Ureter (tissue), 1 donor: Measurements from ENCODE around the gene UBE2R2. TPM values are rescaled to one million over a fixed set of nuclear protein-coding genes. Genes with fewer than 3 reads are reported as not detected.
"Not testable (repeated sequence)": the region's sequence is repeated elsewhere in the genome, so short reads cannot be mapped to it uniquely, and the experiment has no call there.

Experiments
- DNase-seq: peaks from one replicate; pipeline ENCODE4 v3.0.0-alpha.2; 2020; ENCODE audit warnings: low spot score
- total RNA-seq: library from RNA; stranded (reverse); gene quantifications from one replicate; pipeline ENCODE4 v1.2.4, GENCODE V29; 2023
- donor health status: DM: yes; HTN: yes; CAD: no.

UBE2R2 gene
- total RNA-seq, 1 donor from 2014 or later, result 35.6 TPM

DNA sequence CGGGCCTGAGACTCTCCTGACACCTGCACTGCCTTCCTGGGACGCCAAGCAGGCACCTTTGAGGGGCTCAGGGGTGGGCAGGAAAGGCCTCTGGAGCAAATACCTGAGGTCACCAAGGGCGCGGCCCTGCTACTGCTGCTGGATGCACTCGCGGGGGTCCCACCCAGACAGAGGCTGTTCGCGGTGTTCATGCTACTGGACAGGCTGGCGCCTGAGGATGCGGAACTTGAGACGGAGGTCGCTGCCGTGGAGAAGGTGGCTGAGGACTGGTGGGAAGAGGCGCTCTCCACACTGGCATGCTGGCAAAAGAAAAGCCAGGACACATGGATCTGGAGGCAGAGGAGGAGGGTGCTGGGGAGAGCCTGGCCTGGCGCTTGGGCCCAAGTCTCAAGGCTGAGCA is 110.7 kb downstream of the UBE2R2 start:
- DNase-seq, result no peak

- DNase-seq, result no peak
These were observed 114.4 kb downstream of the UBE2R2 start for GRCh38 chr9:33931326-33931725.

- DNase-seq, result no peak
These were observed 115.3 kb downstream of the UBE2R2 start for GRCh38 chr9:33932078-33932807.

DNA sequence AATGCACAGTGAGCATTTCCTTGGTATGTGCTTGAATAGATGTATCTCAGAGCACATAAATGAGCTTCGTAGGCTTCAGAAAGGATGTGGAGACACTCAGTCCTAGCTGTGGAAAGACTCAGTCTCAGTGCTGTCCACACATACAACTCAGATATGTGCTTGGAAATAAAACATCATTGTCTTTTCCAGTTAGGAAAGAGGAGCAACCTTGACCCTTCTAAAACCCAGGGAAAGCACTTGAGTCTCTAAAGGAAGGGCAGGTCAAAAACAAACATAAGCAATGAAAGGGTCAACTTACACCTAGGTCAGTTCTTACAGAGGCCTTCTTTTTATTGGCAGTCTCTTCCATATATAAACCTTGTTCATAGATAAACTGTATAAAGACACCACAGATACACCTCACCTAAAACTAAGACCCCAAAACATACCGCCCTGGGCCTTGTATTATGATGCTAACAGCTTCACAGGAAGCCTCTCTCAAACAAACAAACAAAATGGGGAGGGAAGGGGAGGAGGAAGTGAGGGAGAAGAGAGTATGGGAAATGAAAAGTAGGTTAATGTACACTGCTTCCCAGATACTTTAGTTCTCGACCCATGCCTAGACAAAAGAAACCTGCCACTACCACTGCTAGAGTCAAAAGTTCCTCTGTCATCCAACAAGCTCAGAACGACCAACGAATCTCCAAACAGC is 117.4 kb downstream of the UBE2R2 start:
- DNase-seq, result no peak

DNA sequence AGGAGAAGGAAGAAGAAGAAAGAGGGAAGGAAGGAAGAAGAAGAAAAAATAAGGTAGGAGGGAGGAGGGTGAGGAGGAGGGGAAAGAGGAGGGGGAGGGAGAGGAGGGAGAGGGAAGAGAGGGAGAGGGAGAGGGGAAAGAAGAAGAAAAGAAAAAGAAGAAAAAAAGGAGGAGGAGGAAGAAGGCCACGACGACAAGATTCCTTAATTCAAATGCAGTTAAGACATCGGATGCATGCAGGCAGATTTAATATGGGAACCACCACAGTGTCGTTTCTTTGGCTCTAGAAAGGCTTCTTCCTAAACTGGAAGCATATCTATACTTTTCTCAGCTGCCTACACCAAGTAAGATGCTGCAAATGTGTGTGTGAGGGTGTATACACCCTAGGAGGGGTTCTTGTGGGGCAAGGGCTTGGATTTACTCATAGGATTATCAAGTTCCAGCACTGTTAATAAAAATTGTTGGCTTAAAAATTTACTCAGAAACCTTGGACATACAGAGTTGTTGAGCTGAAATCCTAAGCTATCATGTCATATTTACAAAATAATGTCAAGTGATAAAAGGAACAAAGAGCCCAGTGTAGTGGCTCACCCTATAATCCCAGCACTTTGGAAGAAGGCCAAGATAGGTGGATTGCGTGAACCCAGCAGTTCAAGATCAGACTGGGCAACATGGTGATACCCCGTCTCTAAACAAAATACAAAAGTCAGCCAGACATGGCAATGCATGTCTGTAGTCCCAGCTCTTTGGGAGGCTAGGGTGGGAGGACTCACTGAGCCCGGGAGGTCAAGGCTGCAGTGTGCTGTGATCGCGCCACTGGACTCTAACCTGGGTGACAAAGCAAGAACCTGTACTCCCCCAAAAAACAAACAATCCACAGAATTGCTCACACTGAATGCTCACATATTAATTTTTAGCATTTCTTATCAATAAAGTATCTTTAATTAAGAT is 123.2 kb downstream of the UBE2R2 start:
- DNase-seq, result no peak

DNA sequence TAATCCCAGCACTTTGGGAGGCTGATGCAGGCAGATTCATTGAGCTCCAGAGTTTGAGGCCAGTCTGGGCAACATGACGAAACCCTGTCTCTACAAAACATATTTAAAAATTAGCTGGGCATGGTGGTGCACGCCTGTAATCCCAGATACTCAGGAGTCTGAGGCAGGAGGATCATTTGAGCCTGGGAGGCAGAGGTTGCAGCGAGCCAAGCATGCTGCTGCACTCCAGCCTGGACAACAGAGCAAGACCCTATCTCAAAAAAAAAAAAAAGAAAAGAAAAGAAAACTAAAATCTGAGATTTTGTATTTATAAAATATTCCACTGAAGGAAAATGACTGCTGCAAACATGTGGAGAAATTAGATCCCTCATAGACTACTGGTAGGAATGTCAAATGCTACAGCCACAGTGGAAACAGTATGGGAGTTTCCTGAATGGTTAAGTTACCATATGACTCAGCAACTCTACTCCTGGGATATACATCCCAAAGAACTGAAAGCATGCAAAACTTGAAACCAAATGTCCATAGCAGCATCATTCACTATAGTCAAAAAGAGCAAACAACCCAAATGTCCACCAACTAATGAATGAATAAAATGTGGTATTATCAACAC is 125.6 kb downstream of the UBE2R2 start:
- no peak for DNase-seq

- DNase-seq, result no peak
These were observed 126.4 kb downstream of the UBE2R2 start for GRCh38 chr9:33943389-33943788.

GRCh38 chr9:33946779-33947535 is 130.0 kb downstream of the UBE2R2 start:
- no peak for DNase-seq

DNA sequence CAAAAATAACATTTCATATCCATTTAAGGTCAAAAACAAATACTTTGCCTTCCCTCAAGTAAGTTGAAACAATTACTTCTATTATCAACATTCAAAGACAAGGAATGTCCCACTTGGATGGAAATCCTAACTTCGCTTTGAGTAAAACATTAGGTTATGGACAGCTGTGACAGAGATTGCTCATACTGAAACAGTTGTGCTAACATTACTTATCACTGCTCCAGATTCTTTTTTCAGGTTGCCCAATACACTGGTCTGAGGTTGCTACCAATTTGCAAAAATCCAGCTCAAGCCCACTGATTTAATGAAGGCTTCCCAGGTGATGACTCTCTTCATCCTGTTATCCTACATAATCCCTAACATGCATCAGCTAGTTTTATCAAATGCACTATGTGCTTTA is 133.4 kb downstream of the UBE2R2 start:
- DNase-seq, result no peak

DNA sequence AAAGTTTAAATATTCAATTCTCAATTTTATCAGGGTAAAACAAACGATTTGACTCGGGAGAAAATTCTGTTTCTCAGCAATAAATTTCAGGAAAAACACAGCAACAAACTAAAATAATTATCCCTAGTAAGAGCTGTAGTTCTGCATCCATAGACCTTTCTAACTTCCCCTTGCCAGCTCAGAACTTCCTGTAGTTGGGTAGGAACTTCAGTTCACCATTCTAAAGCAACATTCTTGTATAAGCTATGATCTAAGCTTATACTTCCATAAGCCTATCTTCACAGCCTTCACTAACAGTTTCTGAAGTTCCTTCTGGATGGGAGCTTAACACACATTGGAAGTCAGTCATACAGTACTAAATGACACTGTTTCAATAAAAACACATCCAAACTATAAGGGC is 135.1 kb downstream of the UBE2R2 start:
- no peak for DNase-seq

DNA sequence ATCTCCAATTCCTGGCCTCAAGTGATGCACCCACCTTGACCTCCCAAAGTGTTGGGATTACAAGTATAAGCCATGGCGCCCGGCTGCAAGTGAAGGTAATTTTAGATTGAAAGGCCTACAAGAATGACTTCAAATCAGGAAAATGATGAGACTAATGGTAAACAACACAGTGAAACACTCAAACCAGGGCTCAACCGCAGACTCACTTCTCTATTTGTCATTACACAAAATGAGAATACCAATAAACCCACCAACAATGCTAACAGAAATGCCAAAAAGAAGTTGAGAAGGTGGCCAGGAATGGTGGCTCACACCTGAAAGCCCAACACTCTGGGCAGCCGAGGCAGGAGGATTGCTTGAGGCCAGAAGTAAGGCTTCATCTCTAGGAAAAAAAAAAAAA is 139.6 kb downstream of the UBE2R2 start:
- DNase-seq, result no peak

DNA sequence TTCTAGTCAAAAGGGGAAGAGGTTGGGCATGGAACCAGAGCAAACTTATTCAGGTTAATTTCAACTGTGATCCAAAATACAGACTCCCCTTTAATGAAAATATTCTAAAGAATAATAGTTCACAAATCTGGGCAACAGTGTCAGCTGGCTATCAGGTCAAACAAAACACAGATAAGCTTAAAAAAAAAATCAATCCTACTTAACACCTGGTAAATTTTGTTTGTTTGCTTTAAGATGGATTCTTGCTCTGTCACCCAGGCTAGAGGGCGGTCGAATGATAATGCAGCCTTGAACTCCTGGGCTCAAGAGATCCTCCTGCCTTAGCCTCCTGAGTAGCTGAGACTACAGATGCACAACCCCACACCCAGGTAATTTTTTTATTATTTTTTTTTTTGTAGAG is 142.8 kb downstream of the UBE2R2 start:
- no peak for DNase-seq

DNA sequence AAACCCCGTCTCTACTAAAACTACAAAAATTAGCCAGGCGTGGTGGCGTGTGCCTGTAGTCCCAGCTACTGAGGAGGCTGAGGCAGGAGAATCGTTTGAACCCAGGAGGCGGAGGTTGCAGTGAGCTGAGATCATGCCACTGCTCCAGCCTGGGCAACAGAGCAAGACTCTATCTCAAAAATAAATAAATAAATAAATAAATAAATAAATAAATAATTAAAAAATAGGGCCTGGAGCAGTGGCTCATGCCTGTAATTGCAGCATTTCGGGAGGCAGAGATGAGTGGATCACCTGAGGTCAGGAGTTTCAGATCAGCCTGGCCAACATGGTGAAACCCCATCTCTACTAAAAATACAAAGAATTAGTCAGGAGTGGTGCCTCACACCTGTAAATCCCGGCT is 145.5 kb downstream of the UBE2R2 start:
- DNase-seq, result not testable (repeated sequence)

- no peak for DNase-seq
These were observed 147.3 kb downstream of the UBE2R2 start for GRCh38 chr9:33964086-33964768.

Other genes with a start within 250 kb of the UBE2R2 start
- 6.5 TPM for gene PRSS3, start 21.6 kb upstream of the UBE2R2 start, total RNA-seq
- gene UBAP2, start 231.7 kb downstream of the UBE2R2 start, total RNA-seq, result 54.6 TPM